IMR-90 (cell line): ENCODE measurements around the gene SEC14L1. TPM values are rescaled to one million over a fixed set of nuclear protein-coding genes. Genes with fewer than 3 reads are reported as not detected.

Source experiments
- ATAC-seq: fragments of 200-7000 bp; cut with Tn5 transposase; 2 replicates; pipeline ENCODE4 v1.9.1; 2020; ENCODE audit warnings: low read depth, mild to moderate bottlenecking, moderate library complexity
- BruUV-seq: library from RNA; stranded (reverse); fragments of 400-500 nt; replicated peaks from 2 replicates; lab custom pipeline; 2021; lab: Mats Ljungman, UMichigan
- CTCF ChIA-PET: fragments of 300-600 bp; formaldehyde crosslinking; extraction: SDS; loops from one replicate; lab custom pipeline; 2021; ENCODE audit warnings: antibody characterized with exemption; lab: Yijun Ruan, JAX
- POLR2A ChIA-PET: fragments of 300-600 bp; sonication (Branson Sonifier 250); formaldehyde crosslinking; loops from one replicate; lab custom pipeline; 2022; ENCODE audit warnings: antibody characterized with exemption; ENCODE audit not compliant: unreplicated experiment; lab: Charles Lee
- DNase-seq: peaks from one replicate; pipeline ENCODE4 v3.0.0; 2013
- H2AFZ ChIP-seq: replicated peaks from 2 replicates; pipeline ENCODE3; 2013; ENCODE audit warnings: low read length, mild to moderate bottlenecking; ENCODE audit not compliant: poor library complexity
- H2AK5ac ChIP-seq: 2 replicates; pipeline ENCODE4 v1.6.1; 2013; ENCODE audit warnings: low read depth, low read length, inconsistent platforms
- H2AK9ac ChIP-seq: replicated peaks from 2 replicates; pipeline ENCODE3; 2013; ENCODE audit warnings: mild to moderate bottlenecking, low read depth, low read length, moderate library complexity; ENCODE audit not compliant: poor library complexity
- H2BK120ac ChIP-seq: 2 replicates; pipeline ENCODE4 v1.6.1; 2013; ENCODE audit warnings: low read depth, low read length, inconsistent platforms
- H2BK15ac ChIP-seq: 3 replicates; pipeline ENCODE4 v1.6.1; 2013; ENCODE audit warnings: low read depth, low read length, inconsistent platforms
- H2BK20ac ChIP-seq: 2 replicates; pipeline ENCODE4 v1.6.1; 2013; ENCODE audit warnings: low read depth, mild to moderate bottlenecking, inconsistent platforms, low read length, moderate library complexity
- H2BK5ac ChIP-seq: 2 replicates; pipeline ENCODE4 v1.6.1; 2013; ENCODE audit warnings: mild to moderate bottlenecking, low read depth, low read length, inconsistent platforms; ENCODE audit not compliant: poor library complexity, severe bottlenecking
- H3K14ac ChIP-seq: replicated peaks from 2 replicates; pipeline ENCODE4 v1.6.1; 2013; ENCODE audit warnings: low read depth, low read length, inconsistent platforms
- H3K18ac ChIP-seq: 2 replicates; pipeline ENCODE4 v1.6.1; 2013; ENCODE audit warnings: low read depth, low read length, control low read depth
- H3K23ac ChIP-seq: 2 replicates; pipeline ENCODE4 v1.6.1; 2013; ENCODE audit warnings: low read depth, low read length, inconsistent platforms
- H3K27ac ChIP-seq: 2 replicates; pipeline ENCODE4 v1.5.1; 2013; ENCODE audit warnings: mild to moderate bottlenecking, control low read depth, low read length; ENCODE audit not compliant: insufficient read depth
- H3K27me3 ChIP-seq: 2 replicates; pipeline ENCODE4 v1.6.1; 2013; ENCODE audit warnings: low read length; ENCODE audit not compliant: control insufficient read depth, insufficient read depth
- H3K36me3 ChIP-seq: 2 replicates; pipeline ENCODE4 v1.6.1; 2013; ENCODE audit warnings: low read length, mixed read lengths; ENCODE audit not compliant: control insufficient read depth, insufficient read depth
- H3K4ac ChIP-seq: 2 replicates; pipeline ENCODE4 v1.6.1; 2013; ENCODE audit warnings: low read depth, low read length, inconsistent platforms
- H3K4me1 ChIP-seq: 2 replicates; pipeline ENCODE4 v1.6.1; 2013; ENCODE audit warnings: low read length, mixed read lengths; ENCODE audit not compliant: control insufficient read depth, insufficient read depth
- H3K4me2 ChIP-seq: 2 replicates; pipeline ENCODE4 v1.6.1; 2013; ENCODE audit warnings: low read depth, mild to moderate bottlenecking, control low read depth, low read length, moderate library complexity
- H3K4me3 ChIP-seq: 2 replicates; pipeline ENCODE4 v1.5.1; 2013; ENCODE audit warnings: low read depth, mild to moderate bottlenecking, control low read depth, low read length, moderate library complexity; ENCODE audit not compliant: insufficient read depth
- H3K56ac ChIP-seq: 2 replicates; pipeline ENCODE4 v1.6.1; 2013; ENCODE audit warnings: low read length, inconsistent platforms; ENCODE audit not compliant: insufficient read depth; ENCODE audit errors: extremely low read depth
- H3K79me1 ChIP-seq, 2 experiments: 2 replicates each; pipeline ENCODE4 v1.6.1; 2013; ENCODE audit warnings: low read length in 2 of 2, inconsistent platforms in 1 of 2, low read depth in 1 of 2
- H3K9ac ChIP-seq: 2 replicates; pipeline ENCODE4 v1.6.1; 2013; ENCODE audit warnings: low read depth, low read length, control low read depth
- H3K9me1 ChIP-seq: 2 replicates; pipeline ENCODE4 v1.6.1; 2013; ENCODE audit warnings: low read length, inconsistent platforms; ENCODE audit not compliant: insufficient read depth
- H3K9me3 ChIP-seq: 2 replicates; pipeline ENCODE4 v1.6.1; 2013; ENCODE audit warnings: low read length; ENCODE audit not compliant: control insufficient read depth, insufficient read depth
- H4K20me1 ChIP-seq: 2 replicates; pipeline ENCODE4 v1.6.1; 2013; ENCODE audit warnings: low read length, inconsistent platforms; ENCODE audit not compliant: insufficient read depth
- H4K5ac ChIP-seq: 2 replicates; pipeline ENCODE4 v1.6.1; 2013; ENCODE audit warnings: mild to moderate bottlenecking, low read depth, low read length, control low read depth
- H4K8ac ChIP-seq, 2 experiments: 2 replicates each; pipeline ENCODE4 v1.6.1; 2013; ENCODE audit warnings: low read depth in 2 of 2, low read length in 2 of 2, control low read depth in 1 of 2, inconsistent platforms in 1 of 2
- H4K91ac ChIP-seq: 2 replicates; pipeline ENCODE4 v1.6.1; 2013; ENCODE audit warnings: low read depth, low read length, inconsistent platforms; ENCODE audit not compliant: insufficient read depth
- BHLHE40 ChIP-seq: fragments of 150-350 bp; IDR thresholded peaks from 2 replicates; pipeline ENCODE4 v1.6.1; 2016; ENCODE audit warnings: mild to moderate bottlenecking, low read depth, low read length
- CEBPB ChIP-seq: IDR thresholded peaks from 2 replicates; pipeline ENCODE4 v1.6.1; 2012; ENCODE audit warnings: low read depth, low read length, improper control_type of control experiment
- FOS ChIP-seq: fragments of 150-350 bp; IDR thresholded peaks from 2 replicates; pipeline ENCODE4 v1.6.1; 2016; ENCODE audit warnings: low read depth, low read length
- MXI1 ChIP-seq: IDR thresholded peaks from 2 replicates; pipeline ENCODE4 v1.6.1; 2012; ENCODE audit warnings: low read depth, mild to moderate bottlenecking, low read length, moderate library complexity, borderline replicate concordance
- NFE2L2 ChIP-seq: fragments of 150-350 bp; IDR thresholded peaks from 2 replicates; pipeline ENCODE4 v1.6.1; 2016; ENCODE audit warnings: low read depth, mild to moderate bottlenecking, low read length
- POLR2A ChIP-seq: IDR thresholded peaks from 2 replicates; pipeline ENCODE4 v1.6.1; 2012; ENCODE audit warnings: mild to moderate bottlenecking, low read depth, low read length
- WGBS, 2 experiments: methylation state at CpG; one replicate each; pipeline versions ENCODE4 v1.1.5 to v1.1.7; 2013; ENCODE audit warnings: missing lambda C conversion rate in 2 of 2; ENCODE audit not compliant: insufficient read length in 1 of 2; ENCODE audit errors: extremely low coverage in 2 of 2; 5-methylcytosine and 5-hydroxymethylcytosine counted together
- dilution Hi-C: fragments of 300-500 bp; cut with HindIII; formaldehyde crosslinking; loops from one replicate; pipeline ENCODE4 v1.14.3; 2018; ENCODE audit warnings: low sequenced_read_pairs; ENCODE audit not compliant: unreplicated experiment
- in situ Hi-C: fragments of 300-500 bp; cut with MboI; formaldehyde crosslinking; loops from 3 replicates; pipeline ENCODE4 v1.14.3; 2019; ENCODE audit warnings: low sequenced_read_pairs, inconsistent platforms, mixed read lengths
- intact Hi-C: fragments of 100-400 bp; cut with micrococcal nuclease; formaldehyde crosslinking; loops from 2 replicates; pipeline ENCODE4 v1.10.0; 2022
- polyA plus RNA-seq, 3 experiments: library from polyadenylated mRNA; depleted of rRNA; stranded (reverse); fragments of >200 nt; gene quantifications; 2 replicates each; pipeline ENCODE4 v1.2.3, GENCODE V29; 2012; ENCODE audit warnings: low replicate concordance in 1 of 3
- total RNA-seq: library from RNA; depleted of rRNA; stranded (reverse); fragments of >200 nt; gene quantifications from 2 replicates; pipeline ENCODE4 v1.2.3, GENCODE V29; 2012
- TF ChIP-seq, protein P1 (sequence below): fragments of 150-350 bp; IDR thresholded peaks from 2 replicates; pipeline ENCODE4 v1.6.1; 2016; ENCODE audit warnings: low read depth, mild to moderate bottlenecking, low read length, moderate library complexity, borderline replicate concordance

SEC14L1 gene
- total and polyA plus RNA-seq, 2 of the 4 experiments (the other 2 are of a cell fraction), result 24.9 to 35.8 TPM

DNA sequence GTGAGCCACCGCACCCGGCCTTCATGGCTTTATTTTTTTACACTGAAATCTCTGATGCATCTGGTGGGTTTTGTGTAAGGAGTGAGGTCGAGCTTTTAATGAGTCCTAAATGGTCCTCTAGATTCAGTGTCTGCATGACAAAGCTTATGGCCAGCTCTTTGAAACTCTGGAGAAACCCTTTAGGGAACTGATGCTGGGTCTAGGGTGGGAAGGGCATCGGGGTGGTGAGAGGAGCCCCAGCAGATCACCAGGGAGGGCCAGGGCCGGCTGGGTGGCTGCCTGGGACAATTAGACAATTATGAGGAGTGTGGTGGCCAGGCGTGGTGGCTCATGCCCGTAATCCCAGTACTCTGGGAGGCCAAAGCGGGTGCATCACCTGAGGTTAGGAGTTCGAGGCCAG, 93.9 kb downstream of the SEC14L1 start:
- ChIA-PET CTCF (interaction anchor here (0.6 to 1.4 kb wide), 2 partner anchors 41 to 146 kb away, joined by 4 read pairs; no protein-coding TSS in a partner anchor), POLR2A (no interaction called here)
- no peak overlapping the region for H3K4me2 ChIP-seq
- BruUV-seq, result no TSS peak
- no peak overlapping the region; the same call in 1 of the 2 replicates for H3K18ac ChIP-seq
- H4K91ac ChIP-seq, result no peak overlapping the region; the same call in 1 of the 2 replicates
- H3K4me3 ChIP-seq, result no peak overlapping the region
- dilution Hi-C loops, result no loop called here
- peaks cover 5% of the 10 kb centered on the region for H3K9me3 ChIP-seq
- peaks cover 9% of the 10 kb centered on the region for H3K4me1 ChIP-seq
- H3K23ac ChIP-seq, result no peak overlapping the region
- H4K5ac ChIP-seq, result no peak overlapping the region
- TF ChIP-seq FOS (no peak), CEBPB (no peak), BHLHE40 (no peak), NFE2L2 (no peak), MXI1 (no peak), POLR2A (no peak)
- TF ChIP-seq, protein P1, sequence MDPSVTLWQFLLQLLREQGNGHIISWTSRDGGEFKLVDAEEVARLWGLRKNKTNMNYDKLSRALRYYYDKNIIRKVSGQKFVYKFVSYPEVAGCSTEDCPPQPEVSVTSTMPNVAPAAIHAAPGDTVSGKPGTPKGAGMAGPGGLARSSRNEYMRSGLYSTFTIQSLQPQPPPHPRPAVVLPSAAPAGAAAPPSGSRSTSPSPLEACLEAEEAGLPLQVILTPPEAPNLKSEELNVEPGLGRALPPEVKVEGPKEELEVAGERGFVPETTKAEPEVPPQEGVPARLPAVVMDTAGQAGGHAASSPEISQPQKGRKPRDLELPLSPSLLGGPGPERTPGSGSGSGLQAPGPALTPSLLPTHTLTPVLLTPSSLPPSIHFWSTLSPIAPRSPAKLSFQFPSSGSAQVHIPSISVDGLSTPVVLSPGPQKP, result no peak
- in situ Hi-C loops, result loop anchor here (25.0 kb wide), 1 partner anchor 372 kb away; the partner anchor contains the start of gene MGAT5B
- peak overlapping the region; percentile 14 to 23; a peak in 2 of 4 replicates for H4K8ac ChIP-seq
- peak overlapping the region; percentile 13 for H2AFZ ChIP-seq
- no peaks in the 10 kb centered on the region for H3K79me1 ChIP-seq
- no peak for ATAC-seq
- 91% methylated on average over 4 of the region's 9 CpGs; no CpG with 5 or more reads in 1 of the 2 experiments for WGBS, 2 experiments
- H3K4ac ChIP-seq, result peak overlapping the region; percentile 45
- no peaks in the 10 kb centered on the region; the same call in 1 of the 2 replicates for H3K9me1 ChIP-seq
- no peak overlapping the region for H2AK9ac ChIP-seq
- H3K56ac ChIP-seq, result no peak overlapping the region
- intact Hi-C loops, result no loop called here
- peak overlapping the region; percentile 27; the same call in 1 of the 2 replicates for H3K14ac ChIP-seq
- no peak for DNase-seq
- H4K20me1 ChIP-seq, result no peaks in the 10 kb centered on the region; the same call in 1 of the 2 replicates
- H3K27ac ChIP-seq, result peak overlapping the region; percentile 86
- no peak overlapping the region for H2BK15ac ChIP-seq
- peak overlapping the region; percentile 72 for H2AK5ac ChIP-seq
- no peak overlapping the region for H3K9ac ChIP-seq
- peak overlapping the region; percentile 84 for H2BK120ac ChIP-seq
- H2BK5ac ChIP-seq, result peak overlapping the region; percentile 68
- H3K27me3 ChIP-seq, result no peaks in the 10 kb centered on the region
- H3K36me3 ChIP-seq, result no peaks in the 10 kb centered on the region
- peak overlapping the region; percentile 81 for H2BK20ac ChIP-seq
